OCI-LY1 (cell line): ENCODE results near the gene ITIH5.

Experiments
- H2AFZ ChIP-seq: fragments of 200-600 bp; sonication (generic), shearing (Covaris generic); 2 replicates; pipeline ENCODE4 v1.6.0; 2014; ENCODE audit warnings: antibody characterized with exemption, mild to moderate bottlenecking, low read length
- H3F3A ChIP-seq: fragments of 200-600 bp; sonication (generic), shearing (Covaris generic); 2 replicates; pipeline ENCODE4 v1.6.0; 2014; ENCODE audit warnings: mild to moderate bottlenecking, antibody characterized with exemption, low read length, moderate library complexity; ENCODE audit not compliant: insufficient read depth
- H3K27ac ChIP-seq: fragments of 200-600 bp; sonication (generic); 2 replicates; pipeline ENCODE4 v1.5.1; 2014; ENCODE audit warnings: low read length, mixed run types, mild to moderate bottlenecking, low read depth; ENCODE audit not compliant: poor library complexity, severe bottlenecking
- H3K27me3 ChIP-seq: fragments of 200-600 bp; sonication (generic); 2 replicates; pipeline ENCODE4 v1.6.0; 2014; ENCODE audit warnings: antibody characterized with exemption, mild to moderate bottlenecking, low read length, moderate library complexity; ENCODE audit not compliant: insufficient read depth
- H3K36me3 ChIP-seq: fragments of 200-600 bp; sonication (generic); 2 replicates; pipeline ENCODE4 v1.6.1; 2014; ENCODE audit warnings: mild to moderate bottlenecking, antibody characterized with exemption, low read length, moderate library complexity, mixed read lengths; ENCODE audit not compliant: insufficient read depth
- H3K4me1 ChIP-seq: fragments of 200-600 bp; sonication (generic); 2 replicates; pipeline ENCODE4 v1.5.1; 2014; ENCODE audit warnings: mild to moderate bottlenecking, low read length, moderate library complexity; ENCODE audit not compliant: insufficient read depth, severe bottlenecking
- H3K4me2 ChIP-seq: fragments of 200-600 bp; sonication (generic), shearing (Covaris generic); 2 replicates; pipeline ENCODE4 v1.6.1; 2014; ENCODE audit warnings: low read length
- H3K4me3 ChIP-seq: fragments of 200-600 bp; sonication (generic); 2 replicates; pipeline ENCODE4 v1.5.1; 2014; ENCODE audit warnings: low read length, low read depth, mild to moderate bottlenecking, mixed read lengths; ENCODE audit not compliant: poor library complexity, severe bottlenecking
- H3K79me2 ChIP-seq: fragments of 200-600 bp; shearing (Covaris generic); 2 replicates; pipeline ENCODE4 v1.6.1; 2016; ENCODE audit warnings: mixed run types, low read length, mixed read lengths; ENCODE audit not compliant: insufficient read depth
- H3K9ac ChIP-seq: fragments of 200-600 bp; sonication (generic), shearing (Covaris generic); 2 replicates; pipeline ENCODE4 v1.6.1; 2014; ENCODE audit warnings: mild to moderate bottlenecking, low read length, mixed read lengths
- H3K9me2 ChIP-seq: fragments of 200-600 bp; sonication (generic), shearing (Covaris generic); 2 replicates; pipeline ENCODE4 v1.6.1; 2014; ENCODE audit warnings: low read depth, mild to moderate bottlenecking, low read length, mixed read lengths
- H3K9me3 ChIP-seq: fragments of 200-600 bp; shearing (Covaris generic); 2 replicates; pipeline ENCODE4 v1.6.1; 2014; ENCODE audit warnings: low read length, mixed read lengths
- H4K20me1 ChIP-seq: fragments of 200-600 bp; sonication (generic), shearing (Covaris generic); 2 replicates; pipeline ENCODE4 v1.6.0; 2016; ENCODE audit warnings: mild to moderate bottlenecking, low read length; ENCODE audit not compliant: insufficient read depth
- EZH2 ChIP-seq: fragments of 200-600 bp; sonication (generic), shearing (Covaris generic); IDR thresholded peaks from 2 replicates; pipeline ENCODE4 v1.8.0; 2017; ENCODE audit warnings: borderline replicate concordance, mixed run types, mild to moderate bottlenecking, antibody characterized with exemption, low read length, moderate library complexity, mixed read lengths
- TF ChIP-seq, protein P1 (sequence below): fragments of 200-600 bp; sonication (generic), shearing (Covaris generic); IDR thresholded peaks from 2 replicates; pipeline ENCODE4 v1.5.1; 2017; ENCODE audit warnings: mild to moderate bottlenecking, antibody characterized with exemption, low read length, moderate library complexity, mixed read lengths

ITIH5 gene

DNA sequence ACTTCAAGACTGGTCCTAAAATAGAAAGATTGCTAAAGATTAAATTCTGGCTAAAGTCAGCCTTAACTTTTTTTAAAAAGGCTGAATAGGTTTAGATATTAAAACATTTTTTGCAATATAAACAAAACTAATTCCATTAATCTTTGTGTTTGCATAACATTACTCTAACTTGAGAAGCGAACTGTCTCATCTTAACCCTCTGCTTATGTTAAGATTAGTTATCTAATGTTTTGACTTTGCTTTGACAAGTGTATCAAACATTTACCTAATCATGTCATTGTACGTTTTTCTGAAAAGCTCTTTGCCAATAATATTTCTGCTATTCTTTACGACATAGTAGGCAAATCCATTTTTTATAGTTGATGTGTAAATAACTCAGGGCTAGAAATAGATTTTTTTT is 68.0 kb downstream of the ITIH5 start:
- H3K9me3 ChIP-seq: no peaks in the 10 kb centered on the region
- no peaks in the 10 kb centered on the region for H3K79me2 ChIP-seq
- no peaks in the 10 kb centered on the region for H3F3A ChIP-seq
- no peaks in the 10 kb centered on the region for H3K4me1 ChIP-seq
- H2AFZ ChIP-seq: no peak overlapping the region
- no peaks in the 10 kb centered on the region for H3K36me3 ChIP-seq
- H3K9ac ChIP-seq: no peak overlapping the region
- no peak overlapping the region for H3K4me2 ChIP-seq
- peaks cover 4% of the 10 kb centered on the region; the same call in 1 of the 2 replicates for H3K27me3 ChIP-seq
- no peak overlapping the region for H3K27ac ChIP-seq
- no peaks in the 10 kb centered on the region for H4K20me1 ChIP-seq
- H3K4me3 ChIP-seq: no peak overlapping the region
- no peaks in the 10 kb centered on the region for H3K9me2 ChIP-seq
- TF ChIP-seq, protein P1, sequence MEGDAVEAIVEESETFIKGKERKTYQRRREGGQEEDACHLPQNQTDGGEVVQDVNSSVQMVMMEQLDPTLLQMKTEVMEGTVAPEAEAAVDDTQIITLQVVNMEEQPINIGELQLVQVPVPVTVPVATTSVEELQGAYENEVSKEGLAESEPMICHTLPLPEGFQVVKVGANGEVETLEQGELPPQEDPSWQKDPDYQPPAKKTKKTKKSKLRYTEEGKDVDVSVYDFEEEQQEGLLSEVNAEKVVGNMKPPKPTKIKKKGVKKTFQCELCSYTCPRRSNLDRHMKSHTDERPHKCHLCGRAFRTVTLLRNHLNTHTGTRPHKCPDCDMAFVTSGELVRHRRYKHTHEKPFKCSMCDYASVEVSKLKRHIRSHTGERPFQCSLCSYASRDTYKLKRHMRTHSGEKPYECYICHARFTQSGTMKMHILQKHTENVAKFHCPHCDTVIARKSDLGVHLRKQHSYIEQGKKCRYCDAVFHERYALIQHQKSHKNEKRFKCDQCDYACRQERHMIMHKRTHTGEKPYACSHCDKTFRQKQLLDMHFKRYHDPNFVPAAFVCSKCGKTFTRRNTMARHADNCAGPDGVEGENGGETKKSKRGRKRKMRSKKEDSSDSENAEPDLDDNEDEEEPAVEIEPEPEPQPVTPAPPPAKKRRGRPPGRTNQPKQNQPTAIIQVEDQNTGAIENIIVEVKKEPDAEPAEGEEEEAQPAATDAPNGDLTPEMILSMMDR: no peak
- no peak for TF ChIP-seq EZH2

DNA sequence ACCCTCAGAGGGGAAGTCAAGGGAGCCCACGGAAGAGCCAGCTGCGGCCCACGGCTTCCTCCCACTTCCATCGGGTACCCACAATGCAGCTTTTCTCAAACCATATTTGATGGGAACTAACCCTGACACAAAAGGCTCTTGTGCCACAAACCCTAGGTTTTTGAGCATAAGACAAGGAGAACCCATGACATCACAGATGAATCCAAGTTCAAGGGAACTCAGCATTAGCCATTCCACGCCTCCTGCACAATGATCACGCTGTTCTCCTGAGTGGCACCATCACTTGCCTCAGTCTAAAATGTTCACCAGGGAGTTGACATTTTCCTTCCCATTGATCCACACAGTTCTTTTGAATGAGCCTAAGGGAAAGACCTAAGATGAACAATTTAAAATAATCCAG is 70.4 kb downstream of the ITIH5 start:
- TF ChIP-seq, protein P1: no peak
- no peak for TF ChIP-seq EZH2
- H4K20me1 ChIP-seq: no peaks in the 10 kb centered on the region
- no peaks in the 10 kb centered on the region for H3K9me3 ChIP-seq
- peaks cover 4% of the 10 kb centered on the region; the same call in 1 of the 2 replicates for H3K27me3 ChIP-seq
- no peak overlapping the region for H2AFZ ChIP-seq
- H3K79me2 ChIP-seq: no peaks in the 10 kb centered on the region
- H3K4me2 ChIP-seq: no peak overlapping the region
- H3K36me3 ChIP-seq: no peaks in the 10 kb centered on the region
- H3K9ac ChIP-seq: no peak overlapping the region
- no peaks in the 10 kb centered on the region for H3F3A ChIP-seq
- H3K27ac ChIP-seq: no peak overlapping the region
- no peak overlapping the region for H3K4me3 ChIP-seq
- H3K9me2 ChIP-seq: no peaks in the 10 kb centered on the region
- H3K4me1 ChIP-seq: no peaks in the 10 kb centered on the region

DNA sequence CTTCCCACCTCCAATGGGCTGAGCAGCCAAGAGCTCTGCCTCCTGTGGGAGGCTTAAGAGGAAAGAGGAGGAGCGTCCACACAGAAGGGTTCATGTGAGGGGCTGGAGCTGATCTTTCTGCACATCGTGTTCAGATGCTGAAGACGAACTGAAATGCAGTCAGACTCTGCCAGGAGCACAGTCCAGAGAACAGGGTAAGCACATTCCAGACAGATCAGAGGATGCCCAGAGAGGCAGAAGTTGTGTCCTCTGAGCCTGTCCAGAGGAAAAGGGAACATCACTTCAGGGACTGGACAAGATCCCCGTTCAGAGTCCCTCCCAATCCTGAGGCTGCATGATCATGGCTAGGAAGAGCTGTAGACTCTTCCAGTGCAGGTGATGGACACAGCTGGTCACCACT is 72.9 kb downstream of the ITIH5 start:
- H3K9me2 ChIP-seq: no peaks in the 10 kb centered on the region
- H3K27me3 ChIP-seq: no peaks in the 10 kb centered on the region
- no peak overlapping the region for H3K9ac ChIP-seq
- no peaks in the 10 kb centered on the region for H4K20me1 ChIP-seq
- no peak overlapping the region for H3K27ac ChIP-seq
- H3K4me1 ChIP-seq: no peaks in the 10 kb centered on the region
- no peak overlapping the region for H3K4me2 ChIP-seq
- H3K9me3 ChIP-seq: no peaks in the 10 kb centered on the region
- no peaks in the 10 kb centered on the region for H3K79me2 ChIP-seq
- no peak for TF ChIP-seq EZH2
- TF ChIP-seq, protein P1: no peak
- no peak overlapping the region for H3K4me3 ChIP-seq
- no peaks in the 10 kb centered on the region for H3K36me3 ChIP-seq
- no peaks in the 10 kb centered on the region for H3F3A ChIP-seq
- H2AFZ ChIP-seq: no peak overlapping the region
